Activated CD4-positive, alpha-beta T cell treated with anti-CD3 and anti-CD28 coated beads, Interleukin-2, amount 50 U/mL, for 4 hours (primary cell): ENCODE results near the gene ZNF581.
A peak's percentile ranks its signal among the peaks of the same experiment; 100 is the strongest.

Source experiments
- DNase-seq, 2 experiments: peaks; one replicate each; pipeline ENCODE4 v3.0.0-alpha.2; 2020

ZNF581 gene

DNA sequence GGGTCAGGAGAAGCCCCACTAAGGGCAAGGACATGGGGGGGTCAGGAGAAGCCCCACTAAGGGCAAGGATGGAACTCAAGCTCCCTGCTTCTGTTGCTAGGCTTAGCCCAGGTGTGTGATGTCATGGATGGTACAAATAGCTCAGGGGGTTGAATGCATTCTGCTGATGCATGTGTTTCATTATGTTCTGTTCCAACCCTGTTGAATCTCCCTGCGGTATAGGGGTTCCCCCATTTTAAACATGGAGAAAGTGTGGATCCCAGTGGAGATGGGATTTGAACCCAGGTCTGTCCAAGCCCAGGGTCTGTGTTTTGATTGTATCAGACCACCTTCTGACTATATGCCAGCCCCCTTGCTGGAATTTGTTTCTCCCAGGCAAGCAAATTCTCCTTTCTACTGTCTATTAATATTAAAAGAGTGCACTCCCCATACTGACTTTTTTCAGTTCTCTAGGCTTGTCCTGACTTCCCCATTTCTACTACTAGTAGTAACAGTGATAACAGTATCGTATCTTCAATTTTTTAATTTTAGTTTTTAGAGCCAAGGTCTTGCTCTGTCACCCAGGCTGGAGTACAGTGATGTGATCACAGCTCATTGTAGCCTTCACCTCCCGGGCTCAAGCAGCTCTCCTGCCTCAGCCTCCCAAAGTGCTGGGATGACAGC is 31.3 kb upstream of the ZNF581 start:
- no peak for DNase-seq

- no peak for DNase-seq
These were observed 30.1 kb upstream of the ZNF581 start for GRCh38 chr19:55613396-55613795.

DNA sequence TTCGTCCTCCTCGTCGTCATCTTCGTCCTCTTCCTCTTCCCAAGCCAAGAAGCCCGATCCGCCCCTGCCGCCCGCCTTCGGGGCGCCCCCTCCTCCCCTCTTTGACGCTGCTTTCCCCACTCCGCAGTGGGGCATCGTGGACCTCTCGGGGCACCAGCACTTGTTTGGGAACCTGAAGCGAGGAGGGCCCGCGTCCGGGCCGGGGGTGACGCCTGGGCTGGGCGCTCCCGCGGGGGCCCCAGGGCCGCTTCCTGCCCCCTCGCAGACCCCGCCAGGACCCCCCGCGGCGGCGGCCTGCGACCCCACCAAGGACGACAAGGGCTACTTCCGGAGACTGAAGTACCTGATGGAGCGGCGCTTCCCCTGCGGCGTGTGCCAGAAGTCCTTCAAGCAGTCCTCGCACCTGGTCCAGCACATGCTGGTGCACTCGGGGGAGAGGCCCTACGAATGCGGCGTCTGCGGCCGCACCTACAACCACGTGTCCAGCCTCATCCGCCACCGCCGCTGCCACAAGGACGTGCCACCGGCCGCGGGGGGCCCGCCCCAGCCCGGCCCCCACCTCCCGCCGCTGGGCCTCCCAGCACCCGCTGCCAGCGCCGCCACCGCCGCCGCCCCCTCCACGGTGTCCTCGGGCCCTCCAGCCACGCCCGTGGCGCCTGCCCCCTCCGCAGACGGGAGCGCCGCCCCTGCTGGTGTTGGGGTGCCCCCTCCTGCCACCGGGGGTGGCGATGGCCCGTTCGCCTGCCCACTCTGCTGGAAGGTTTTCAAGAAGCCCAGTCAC is 29.3 kb upstream of the ZNF581 start:
- DNase-seq = no peak

- no peak for DNase-seq
These were observed 28.5 kb upstream of the ZNF581 start for GRCh38 chr19:55614711-55615542.

DNA sequence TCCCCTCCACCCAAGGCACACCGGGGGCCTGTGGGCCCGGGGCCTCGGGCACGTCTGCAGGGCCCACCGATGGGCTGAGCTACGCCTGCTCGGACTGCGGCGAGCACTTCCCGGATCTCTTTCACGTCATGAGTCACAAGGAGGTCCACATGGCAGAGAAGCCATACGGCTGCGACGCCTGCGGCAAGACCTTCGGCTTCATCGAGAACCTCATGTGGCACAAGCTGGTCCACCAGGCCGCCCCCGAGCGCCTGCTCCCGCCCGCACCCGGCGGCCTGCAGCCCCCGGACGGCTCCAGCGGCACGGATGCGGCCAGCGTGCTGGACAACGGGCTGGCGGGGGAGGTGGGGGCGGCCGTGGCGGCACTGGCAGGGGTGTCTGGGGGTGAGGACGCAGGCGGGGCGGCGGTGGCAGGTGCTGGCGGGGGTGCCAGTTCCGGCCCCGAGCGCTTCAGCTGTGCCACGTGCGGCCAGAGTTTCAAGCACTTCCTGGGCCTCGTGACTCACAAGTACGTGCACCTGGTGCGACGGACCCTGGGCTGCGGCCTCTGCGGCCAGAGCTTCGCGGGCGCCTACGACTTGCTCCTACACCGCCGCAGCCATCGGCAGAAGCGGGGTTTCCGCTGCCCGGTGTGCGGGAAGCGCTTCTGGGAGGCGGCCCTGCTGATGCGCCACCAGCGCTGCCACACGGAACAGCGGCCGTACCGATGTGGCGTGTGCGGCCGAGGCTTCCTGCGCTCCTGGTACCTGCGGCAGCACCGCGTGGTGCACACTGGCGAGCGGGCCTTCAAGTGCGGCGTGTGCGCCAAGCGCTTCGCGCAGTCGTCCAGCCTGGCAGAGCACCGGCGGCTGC is 27.7 kb upstream of the ZNF581 start:
- no peak for DNase-seq

DNA sequence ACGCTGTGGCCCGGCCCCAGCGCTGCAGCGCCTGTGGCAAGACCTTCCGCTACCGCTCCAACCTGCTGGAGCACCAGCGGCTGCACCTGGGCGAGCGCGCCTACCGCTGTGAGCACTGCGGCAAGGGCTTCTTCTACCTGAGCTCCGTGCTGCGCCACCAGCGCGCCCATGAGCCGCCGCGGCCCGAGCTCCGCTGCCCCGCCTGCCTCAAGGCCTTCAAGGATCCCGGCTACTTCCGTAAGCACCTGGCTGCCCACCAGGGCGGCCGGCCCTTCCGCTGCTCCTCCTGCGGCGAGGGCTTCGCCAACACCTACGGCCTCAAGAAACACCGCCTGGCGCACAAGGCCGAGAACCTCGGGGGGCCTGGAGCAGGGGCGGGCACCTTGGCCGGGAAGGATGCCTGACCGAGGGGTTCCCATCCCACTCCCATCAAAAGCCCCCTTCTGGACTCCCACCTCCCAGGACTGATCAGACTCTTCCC is 27.0 kb upstream of the ZNF581 start:
- no peak for DNase-seq

GRCh38 chr19:55617426-55617825 is 26.0 kb upstream of the ZNF581 start:
- DNase-seq = no peak

GRCh38 chr19:55618426-55618825 is 25.0 kb upstream of the ZNF581 start:
- DNase-seq = no peak

DNA sequence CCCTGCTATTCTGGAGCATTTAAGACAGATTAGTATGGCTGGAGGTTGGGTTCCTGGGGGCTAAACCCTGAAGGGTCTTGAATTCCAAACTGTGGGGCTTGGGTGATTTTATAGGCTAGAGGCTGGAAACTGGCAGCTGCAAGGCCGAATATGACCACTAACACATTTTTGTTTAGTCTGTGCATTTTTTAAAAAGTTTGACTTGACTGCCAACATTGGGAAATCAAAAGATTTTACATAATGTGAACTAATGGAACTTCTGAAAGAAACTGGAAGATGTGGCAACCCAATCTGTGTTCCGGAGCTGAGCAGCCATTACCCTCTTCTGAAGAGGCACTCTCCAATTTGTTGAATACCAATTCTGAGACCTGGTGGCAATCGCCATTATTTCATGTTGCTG is 24.2 kb upstream of the ZNF581 start:
- DNase-seq = no peak

DNA sequence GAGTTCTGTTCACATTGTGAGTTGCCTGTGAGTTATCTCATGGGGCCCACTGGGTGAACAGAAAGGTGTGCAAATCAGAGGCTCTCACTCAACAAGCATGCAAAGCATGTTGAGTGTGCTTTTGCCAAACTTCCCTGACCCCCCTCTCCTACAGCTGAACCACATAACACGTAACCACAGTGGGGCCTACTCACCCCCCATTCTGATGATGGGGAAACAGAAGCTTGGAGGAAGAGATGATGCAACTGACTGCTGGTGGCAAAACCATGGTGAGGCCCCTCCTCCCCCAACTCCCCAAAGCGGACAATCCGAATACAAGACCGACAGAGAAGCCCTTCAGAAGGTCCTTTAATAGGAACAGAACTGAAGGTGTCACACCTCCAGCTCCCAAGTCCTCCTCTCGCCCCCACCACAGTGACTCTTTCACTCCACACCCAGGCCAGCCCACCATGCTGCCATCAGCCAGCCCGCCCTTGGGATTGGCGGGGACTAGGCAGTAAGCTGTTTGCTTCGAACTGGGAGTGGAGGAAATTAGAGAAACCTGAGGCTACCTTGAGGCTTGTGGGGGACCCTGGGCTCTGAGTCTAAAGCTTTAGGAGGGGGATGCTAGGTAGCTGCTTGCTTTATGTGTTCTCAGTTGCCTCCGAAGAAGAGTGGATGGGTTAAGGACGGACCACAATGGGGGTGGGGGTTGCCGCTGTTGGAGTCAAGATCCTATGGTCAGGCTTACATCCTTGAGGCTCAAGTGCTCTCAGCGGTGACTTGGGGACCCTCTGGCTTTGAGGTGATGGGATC is 22.8 kb upstream of the ZNF581 start:
- no peak for DNase-seq

DNA sequence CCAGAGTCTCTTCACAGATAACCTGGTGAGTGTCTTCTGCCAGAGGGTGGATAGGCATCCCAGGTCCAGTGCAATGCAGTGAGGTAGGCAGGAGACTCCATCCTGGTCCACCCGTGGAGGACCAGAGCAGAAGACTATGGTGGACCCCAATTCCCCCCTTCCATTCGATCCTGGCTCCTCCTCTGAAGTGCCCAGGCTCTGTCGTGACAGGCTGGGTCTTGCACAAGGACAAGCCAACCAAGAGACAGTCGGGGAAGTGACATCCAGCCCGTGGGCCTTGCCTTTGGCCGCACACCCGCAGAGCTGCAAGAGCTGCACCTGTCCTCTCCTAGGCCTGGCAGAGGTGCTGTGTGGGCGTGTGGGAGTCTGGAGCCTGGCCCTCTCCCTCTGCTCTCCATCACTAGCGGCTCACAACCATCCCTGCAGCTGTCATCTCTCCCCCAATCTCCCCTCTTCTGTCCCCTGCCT is 22.2 kb upstream of the ZNF581 start:
- DNase-seq = no peak

DNA sequence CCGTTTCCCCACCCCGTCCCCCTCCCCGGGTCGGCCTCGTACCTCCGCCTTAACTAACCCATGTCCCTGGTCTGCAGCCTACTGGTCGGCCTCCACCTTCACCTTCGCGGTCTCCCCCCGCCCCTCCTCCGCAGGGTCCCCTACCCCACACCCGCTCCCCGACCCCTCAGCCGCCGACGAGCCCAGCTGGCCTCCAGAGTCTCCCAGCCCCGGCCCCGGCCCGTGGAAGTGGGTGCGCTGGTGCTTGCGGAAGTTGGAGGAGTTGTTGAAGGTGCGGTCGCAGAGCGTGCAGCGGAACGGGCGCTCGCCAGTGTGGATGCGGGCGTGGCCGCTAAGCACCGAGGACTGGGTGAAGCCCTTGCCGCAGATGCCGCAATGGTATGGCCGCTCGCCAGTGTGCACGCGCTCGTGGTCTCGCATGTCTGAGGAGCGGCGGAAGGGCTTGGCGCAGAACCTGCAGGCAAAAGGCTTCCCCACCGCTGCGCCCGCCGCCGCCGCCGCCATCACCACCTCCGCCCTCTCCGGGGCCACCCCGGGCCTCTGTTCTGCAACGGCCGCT is 21.7 kb upstream of the ZNF581 start:
- no peak for DNase-seq

DNA sequence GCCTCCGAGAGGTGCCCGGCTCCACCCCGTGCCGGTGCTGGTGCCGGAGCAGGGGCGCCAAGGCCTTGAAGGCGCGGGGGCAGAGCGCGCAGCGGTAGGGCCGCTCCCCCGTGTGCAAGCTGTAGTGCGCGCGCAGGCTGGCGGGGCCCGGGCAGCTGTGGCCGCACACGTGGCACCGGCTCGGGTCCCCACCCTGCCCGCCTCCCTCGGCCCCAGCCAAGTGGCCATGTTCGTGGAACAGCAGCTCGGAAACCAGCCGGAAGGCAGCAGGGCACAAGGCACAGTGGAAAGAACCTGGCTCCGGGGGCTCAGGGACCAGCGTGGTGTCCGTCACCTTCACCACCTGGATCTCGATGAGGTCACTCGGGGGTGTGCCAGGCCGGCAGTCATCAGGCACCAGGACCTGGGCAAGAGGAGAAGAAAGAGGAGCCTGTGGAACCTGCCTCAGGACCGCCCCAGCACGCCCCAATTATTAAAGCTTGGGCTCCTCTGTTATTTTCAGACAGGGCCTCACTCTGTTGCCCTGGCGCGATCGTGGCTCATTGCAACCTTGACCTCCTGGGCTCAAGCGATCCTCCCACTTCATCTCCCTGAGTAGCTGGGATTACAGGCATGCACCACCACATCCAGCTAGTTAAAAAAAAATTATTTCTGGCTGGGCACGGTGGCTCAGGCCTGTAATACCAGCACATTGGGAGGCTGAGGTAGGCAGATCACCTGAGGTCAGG is 21.0 kb upstream of the ZNF581 start:
- DNase-seq = no peak

DNA sequence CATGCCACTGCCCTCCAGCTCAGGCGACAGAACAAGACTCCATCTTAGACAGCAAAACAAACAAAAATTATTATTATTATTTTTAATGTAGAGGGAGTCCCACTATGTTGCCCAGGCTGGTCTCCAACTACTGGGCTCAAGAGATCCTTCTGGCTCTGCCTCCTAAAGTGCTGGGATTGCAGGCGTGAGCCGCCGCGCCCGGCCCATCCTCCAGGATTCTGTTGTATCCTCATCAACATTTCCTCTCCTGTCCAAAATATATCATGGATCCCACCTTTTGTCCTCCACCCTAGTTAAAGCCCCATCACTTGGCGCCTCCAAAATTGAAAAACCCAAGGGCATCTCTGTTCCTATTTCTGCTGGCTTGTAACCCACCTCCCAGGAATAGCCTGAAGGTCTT is 20.3 kb upstream of the ZNF581 start:
- no peak for DNase-seq

DNA sequence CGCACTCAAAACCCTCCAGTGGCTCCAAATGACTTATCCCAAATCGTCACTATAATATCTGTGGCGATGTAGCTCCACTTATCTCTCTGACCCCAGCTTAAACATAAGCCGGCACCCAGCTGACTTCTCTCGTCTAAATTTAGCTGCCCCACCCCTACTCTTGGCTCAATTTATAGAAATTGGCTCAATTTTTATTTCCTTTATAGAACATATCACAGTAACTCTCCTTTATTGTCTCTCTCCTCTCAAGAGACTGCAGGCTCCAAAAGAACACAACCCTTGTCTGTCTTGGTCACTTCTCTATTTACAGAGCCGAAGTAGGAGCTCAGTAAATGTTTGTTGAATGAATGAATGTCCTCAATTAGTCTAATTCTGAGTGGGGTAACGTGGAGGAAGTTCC is 19.9 kb upstream of the ZNF581 start:
- no peak for DNase-seq

GRCh38 chr19:55624109-55625003 is 19.1 kb upstream of the ZNF581 start, which contains the start of gene ZNF784:
TSS of gene ZNF784 (minus strand) at chr19:55624566. CDS start at chr19:55624561, 5 bp downstream.
- DNase-seq = peak; percentile 91 to 93

DNA sequence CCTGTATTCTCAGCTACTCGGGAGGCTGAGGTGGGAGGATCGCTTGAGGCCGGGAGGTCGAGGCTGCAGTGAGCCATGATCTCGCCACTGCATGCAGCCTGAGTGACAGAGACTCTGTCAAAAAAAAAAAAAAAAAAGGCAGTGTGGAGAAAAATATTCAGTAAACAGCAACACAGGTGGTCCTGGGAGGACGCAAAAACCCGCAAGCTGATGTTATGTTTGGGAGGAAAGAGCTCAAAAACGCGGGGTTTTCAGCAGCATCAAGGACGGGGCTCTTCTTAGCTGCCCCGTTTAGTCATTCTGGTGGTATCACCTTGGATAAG is 18.5 kb upstream of the ZNF581 start:
- no peak for DNase-seq

GRCh38 chr19:55626350-55626749 is 17.1 kb upstream of the ZNF581 start:
- DNase-seq = peak; percentile 38 to 42

GRCh38 chr19:55632463-55632834 is 11.0 kb upstream of the ZNF581 start:
- DNase-seq = peak; percentile 86 to 87

GRCh38 chr19:55633861-55634260 is 9.6 kb upstream of the ZNF581 start:
- DNase-seq = no peak
